KBM-7 (cell line): Measurements from ENCODE around the gene AGMO.
"Not testable (repeated sequence)": the region's sequence is repeated elsewhere in the genome, so short reads cannot be mapped to it uniquely, and the experiment has no call there.

Experiments used
- DNase-seq: peaks from one replicate; pipeline ENCODE4 v3.0.0-alpha.2; 2015
- in situ Hi-C: fragments of 300-500 bp; cut with MboI; formaldehyde crosslinking; loops from 2 replicates; pipeline ENCODE4 v1.14.3; 2020; ENCODE audit warnings: low sequenced_read_pairs, low pct_unique_long_range_greater_than_20kb, mixed read lengths

The AGMO gene

DNA sequence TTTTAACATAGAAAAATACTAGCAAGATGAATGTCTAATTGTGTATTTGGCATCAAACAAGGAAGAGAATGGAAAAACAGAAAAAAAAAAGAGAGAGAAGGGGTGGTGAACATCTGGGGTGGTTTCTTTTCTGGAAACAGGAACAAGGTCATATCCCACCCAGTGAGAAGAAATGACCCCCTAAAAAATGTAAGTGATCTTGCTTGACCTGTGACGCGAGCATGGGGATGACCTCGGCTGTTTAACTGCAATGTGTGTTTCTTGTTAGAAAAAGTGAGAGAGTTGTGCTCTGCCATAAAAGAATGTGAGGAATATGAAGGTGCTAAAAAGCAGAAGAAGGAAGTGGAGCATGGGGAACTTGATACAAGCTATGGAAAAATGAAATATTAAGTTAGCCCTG is 258.5 kb downstream of the AGMO start:
- in situ Hi-C loops = no loop called here
- DNase-seq = peak; percentile 4

DNA sequence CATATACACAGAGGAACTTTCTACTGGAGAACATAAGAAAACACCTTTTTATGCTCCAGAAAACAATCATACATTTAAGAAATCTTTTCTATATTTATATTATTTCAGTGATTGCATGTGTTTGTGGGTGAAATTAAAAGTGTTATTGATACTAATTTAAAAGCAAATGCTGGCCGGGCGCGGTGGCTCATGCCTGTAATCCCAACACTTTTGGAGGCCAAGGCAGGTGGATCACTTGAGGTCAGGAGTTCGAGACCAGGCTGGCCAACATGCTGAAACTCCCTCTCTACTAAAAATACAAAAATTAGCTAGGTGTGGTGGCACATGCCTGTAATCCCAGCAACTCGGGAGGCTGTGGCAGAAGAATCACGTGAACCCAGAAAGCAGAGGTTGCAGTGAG is 260.8 kb downstream of the AGMO start:
- DNase-seq, in situ Hi-C loops: not testable (repeated sequence)

DNA sequence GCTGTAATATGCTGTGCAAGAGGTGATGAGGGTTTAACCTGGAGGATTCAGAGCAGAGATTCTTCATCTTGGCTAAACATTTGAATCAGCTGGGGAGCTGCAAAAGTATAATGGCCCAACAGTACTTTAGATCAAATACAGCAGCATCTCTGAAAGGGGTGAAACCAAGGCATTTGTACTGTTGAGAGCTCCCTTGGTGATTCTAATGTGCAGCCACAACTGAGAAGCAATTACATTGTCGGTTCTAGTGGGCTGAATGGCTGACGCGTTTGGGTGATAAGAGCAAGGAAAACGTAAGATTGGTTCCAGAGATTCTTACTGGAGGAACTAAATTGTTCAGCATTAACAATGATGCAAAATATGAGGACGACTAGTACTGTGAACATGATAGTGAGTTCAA is 269.7 kb downstream of the AGMO start:
- DNase-seq = no peak
- in situ Hi-C loops = no loop called here

DNA sequence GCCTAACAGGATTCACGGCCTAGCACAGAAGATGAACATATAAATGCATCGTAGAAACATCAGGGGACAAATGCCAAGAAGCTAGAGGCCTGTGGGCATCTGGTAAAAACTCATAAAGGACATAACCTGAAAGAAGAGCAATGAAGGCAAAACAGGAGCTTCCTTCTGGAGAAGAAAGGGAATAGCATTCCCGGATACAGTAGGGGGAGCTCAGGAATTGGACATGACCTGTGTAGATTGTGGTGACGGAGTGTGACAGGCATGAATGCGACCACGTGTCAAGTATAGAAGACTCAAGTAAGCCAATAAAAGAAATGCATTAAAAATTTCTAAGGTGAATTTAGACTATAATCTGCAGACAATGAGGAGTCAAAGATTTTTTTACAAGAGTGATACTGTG is 270.1 kb downstream of the AGMO start:
- DNase-seq = no peak
- in situ Hi-C loops = no loop called here

DNA sequence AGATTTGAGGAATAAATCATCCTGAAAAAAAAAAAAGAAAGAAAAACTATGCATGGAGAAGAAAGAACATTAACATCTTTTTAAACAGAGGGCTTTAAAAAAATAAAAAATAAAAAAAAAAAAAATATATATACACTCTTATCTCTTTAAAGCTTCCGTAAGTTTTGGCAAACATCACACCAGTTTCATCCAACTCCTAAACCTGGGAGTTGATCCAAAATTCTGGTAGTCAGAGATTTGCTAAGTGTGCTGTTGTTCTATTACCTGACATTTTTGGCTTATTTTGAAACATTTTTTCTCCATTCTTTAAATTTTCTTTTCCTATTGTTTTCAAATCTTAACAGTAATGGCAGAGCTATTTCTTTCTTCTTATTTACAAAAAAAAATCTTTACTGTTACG is 273.1 kb downstream of the AGMO start:
- in situ Hi-C loops = no loop called here
- no peak for DNase-seq

DNA sequence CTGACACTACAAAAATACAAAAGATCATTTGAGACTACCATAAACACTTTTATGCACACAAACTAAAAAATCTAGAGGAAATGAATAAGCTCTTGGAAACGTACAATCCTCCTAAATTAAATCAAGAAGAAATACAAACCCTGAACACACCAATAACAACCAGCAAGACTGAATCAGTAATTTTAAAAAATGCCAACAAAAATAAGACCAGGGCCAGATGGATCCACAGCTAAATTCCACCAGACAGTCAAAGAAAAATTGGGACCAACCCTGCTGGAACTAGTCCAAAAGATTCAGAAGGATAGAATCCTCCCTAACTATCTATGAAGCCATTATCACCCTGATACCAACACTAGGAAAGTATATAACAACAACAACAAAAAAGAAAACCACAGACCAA is 277.4 kb downstream of the AGMO start:
- no peak for DNase-seq
- in situ Hi-C loops = no loop called here

DNA sequence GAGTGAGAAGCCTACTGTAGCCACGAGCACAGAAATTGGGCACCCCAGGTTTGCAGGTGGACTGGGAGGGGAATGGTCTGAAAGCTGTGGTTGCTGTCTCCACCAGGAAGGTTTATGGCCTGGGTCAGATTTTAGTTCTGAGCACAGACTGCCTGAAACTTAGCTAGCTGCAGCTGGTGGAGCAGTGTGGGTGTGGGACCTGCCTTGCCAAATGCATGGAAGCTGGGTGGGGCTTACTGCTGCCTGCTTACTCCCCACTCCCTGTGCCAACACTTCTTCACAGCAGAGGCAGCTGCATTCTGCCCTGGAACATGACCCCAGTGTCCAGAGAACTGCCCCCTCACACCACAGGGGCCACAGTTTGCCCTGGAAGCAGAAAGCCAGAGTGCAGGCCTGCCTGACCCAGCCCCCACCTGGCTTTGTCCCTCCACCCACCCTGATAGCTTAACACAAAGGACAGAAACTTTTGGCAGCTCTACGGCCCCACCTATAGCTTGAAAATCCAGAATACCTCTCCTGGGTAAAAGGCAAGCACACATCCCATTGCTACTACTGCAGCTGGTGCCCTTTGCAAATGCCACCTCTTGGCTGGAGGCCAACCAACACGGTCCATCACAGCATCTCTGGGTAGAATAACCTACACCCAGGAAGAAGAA is 281.6 kb downstream of the AGMO start:
- in situ Hi-C loops = no loop called here
- no peak for DNase-seq

DNA sequence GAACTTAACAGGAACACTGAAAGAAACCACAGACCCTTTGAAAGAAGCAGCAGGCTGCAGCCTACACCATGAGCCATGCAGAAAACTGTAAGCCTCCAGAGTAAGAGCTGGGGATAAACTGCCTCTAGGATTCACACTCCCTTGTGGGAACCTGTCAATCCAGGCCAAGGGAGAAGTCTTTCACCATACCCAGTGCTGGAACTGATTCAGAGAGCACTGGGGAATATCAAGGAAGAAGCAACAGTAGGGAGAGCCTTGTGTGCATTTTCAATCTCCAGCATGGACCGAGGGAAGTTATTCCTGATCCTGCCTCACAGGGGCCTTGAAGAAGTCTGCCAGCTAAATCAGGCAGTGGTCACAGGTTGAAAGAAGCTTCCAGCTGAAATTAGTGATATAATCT is 282.2 kb downstream of the AGMO start:
- DNase-seq = no peak
- in situ Hi-C loops = no loop called here

DNA sequence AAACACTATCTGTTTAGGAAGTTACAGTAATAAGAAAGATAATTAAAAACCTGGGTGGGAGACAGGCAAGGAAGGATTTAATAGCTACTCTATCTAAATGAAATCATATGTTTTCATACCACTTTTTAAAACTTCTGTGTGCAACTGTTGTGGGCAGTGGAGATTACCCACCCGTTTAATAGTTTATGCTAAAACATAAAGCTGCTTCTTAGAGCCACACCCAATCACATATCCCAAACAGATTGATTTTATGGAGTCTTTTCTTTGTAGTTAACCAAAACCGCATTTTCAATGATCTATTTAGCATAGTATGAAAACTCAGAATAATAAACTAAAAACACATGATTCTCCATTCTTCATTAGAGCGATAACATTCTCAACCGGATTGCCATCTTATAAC is 304.1 kb downstream of the AGMO start:
- DNase-seq = no peak
- in situ Hi-C loops = no loop called here

DNA sequence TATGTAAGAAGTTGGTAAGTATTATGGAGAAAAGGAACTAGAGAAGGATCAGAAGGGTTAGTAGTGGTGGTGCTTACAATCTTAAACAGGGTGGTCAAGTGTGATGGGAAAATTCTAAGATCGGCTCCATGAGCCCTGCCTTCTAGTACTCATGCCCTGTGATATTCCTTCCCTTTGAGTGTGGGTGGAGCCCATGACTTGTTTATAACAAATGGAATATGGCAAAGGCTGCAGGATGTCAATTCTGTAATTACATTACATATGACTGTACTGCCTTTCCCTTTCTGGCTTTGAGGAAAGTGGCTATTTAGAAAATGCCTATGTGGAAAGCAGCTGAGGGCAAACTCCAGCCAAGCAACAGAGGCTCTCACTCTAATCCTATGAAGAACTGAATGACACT is 309.6 kb downstream of the AGMO start:
- DNase-seq = no peak
- in situ Hi-C loops = no loop called here

DNA sequence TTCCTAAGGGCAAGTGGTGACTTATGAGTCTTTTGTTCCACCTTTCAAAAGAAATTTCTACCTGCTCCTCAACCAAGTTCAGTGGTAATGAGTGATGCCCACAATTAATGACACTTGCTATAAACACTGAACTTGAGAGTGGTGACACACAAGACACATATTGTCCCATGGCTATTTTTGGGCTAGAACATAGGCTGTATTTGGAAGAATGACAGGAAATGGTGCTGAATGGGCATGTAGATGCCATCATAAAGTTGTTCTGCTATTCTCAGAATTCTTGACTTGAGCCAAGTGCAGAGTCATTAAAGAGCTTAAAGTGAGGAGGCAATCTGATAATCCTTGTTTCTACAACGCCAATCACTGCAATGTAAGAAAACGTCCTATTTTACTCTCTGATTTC is 313.3 kb downstream of the AGMO start:
- in situ Hi-C loops = no loop called here
- peak; percentile 15 for DNase-seq

DNA sequence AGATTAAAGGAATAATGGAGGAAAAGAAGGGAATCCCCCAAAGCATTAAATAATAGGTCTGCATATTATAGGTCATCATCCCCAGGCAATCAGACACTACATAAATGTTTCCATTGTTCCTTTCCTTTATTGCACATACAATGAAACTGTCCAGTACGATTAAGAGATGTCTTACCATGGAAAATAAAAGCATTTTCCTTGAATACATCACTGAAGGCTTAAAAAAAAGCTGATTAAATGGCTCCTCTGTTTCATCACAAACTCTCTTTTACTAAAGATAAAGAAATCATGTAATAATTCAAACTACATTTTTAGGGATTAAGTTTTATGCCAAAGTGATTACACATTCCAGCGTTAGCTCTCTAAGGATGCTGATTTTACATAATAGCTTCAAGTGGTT is 316.0 kb downstream of the AGMO start:
- in situ Hi-C loops = no loop called here
- DNase-seq = no peak

DNA sequence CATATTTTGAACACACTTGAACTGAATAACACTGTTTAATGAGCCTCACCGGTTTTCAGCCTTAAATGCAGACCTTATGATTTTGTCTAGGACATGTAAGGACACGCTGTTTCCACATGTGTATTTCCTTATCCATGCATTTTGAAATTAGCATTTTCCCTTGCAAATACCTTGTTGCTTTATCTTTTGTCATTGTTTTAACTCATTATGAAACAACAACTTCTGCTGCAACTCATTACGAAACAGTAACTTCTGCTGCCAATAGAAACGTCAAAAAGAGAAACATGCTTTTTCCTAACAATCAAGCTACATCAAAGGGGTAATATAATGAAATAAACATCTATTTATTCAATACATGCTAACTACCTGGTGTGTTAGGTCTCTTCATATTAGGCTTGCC is 322.0 kb downstream of the AGMO start:
- DNase-seq = no peak
- in situ Hi-C loops = no loop called here

DNA sequence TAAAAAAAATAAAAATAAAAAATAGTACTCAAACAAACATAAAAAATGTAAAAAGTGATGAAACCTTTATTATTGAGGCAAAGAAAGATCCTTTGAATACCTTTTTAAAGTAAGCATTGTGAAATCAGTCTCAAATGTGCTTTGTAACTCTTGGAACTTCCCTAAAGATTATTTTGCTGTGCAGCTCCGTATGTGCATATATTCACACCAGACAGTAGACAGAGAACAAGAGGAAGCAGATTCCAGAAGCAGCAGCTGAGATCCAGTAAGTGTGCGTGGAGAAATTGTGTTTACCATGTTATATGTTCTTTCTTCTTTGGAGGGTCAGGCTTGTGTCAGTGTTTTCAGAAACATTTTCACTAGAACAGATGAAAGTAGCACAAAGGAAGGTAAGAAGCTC is 324.9 kb downstream of the AGMO start:
- DNase-seq = peak; percentile 62
- in situ Hi-C loops = no loop called here

DNA sequence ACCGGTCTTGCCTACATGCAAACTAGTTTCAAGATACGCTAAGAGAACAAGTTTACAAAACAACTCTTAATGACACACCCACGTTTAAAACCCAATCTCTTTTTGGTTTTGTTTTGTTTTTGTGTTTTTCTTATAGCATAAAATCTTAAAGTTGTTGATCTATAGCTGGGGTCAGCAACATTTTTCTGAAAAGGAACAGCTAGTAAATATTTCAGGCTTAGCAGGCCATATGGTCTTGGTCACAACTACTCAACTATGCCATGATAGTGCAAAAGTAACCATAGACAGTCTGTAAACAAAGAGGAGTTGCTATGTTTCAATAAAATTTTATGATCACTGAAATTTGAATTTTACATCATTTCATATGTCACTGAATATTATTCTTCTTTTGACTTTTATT is 327.4 kb downstream of the AGMO start:
- in situ Hi-C loops = no loop called here
- no peak for DNase-seq

DNA sequence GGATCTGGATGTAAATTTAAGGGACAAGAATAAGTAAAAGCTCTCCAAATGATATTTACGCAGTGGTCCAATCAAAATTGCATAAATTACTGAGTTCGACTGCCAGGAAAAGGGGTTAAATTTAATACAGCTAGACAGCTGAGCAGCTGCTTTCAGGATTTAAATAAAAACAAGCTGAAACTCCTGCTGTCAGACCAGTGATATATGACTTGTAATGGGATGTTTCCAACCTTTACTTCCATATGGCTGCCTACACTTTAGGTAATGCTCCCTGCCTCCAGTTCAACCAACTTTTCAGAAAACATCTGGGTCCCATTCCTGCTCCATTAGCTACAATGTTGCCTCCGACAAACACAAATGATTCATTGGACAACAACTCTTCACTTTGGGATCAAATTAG is 333.0 kb downstream of the AGMO start:
- no peak for DNase-seq
- in situ Hi-C loops = no loop called here

DNA sequence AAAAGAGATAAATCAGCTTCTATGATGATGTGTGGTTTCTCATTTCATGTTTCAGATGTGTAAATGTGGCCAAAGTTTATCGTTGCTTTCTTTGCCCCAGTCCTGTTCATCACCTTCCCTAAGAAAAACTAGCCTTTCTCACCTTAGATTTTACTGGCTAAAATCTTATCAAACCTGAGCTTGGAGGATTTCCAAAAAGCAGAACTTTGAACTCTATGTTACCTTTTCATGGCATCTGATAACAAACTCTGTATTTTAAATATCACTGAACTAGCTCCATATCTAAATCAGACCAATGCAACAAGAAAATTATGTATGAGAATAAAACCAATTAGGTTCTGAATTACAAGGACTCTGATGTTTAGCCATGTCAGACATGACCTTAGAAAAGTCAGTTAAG is 335.8 kb downstream of the AGMO start:
- no peak for DNase-seq
- in situ Hi-C loops = no loop called here

DNA sequence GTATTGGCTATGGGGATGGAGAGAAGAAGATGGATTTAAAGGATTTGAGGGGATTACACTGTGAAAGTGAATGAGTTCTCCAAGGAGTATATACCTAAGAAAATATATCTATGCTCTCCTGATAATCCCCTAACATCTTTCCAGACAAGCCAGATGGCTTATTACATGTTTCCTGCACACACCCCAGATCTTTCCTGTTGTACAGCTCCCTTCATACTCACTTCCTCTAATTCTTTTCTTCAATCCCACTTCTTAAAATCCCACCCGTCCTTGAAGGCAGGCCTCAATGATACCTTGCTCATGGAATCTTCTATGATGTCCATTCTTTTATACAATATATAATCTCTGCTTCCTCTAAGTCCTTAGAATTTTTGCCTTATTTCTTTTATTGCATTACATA is 342.1 kb downstream of the AGMO start:
- DNase-seq = peak; percentile 71
- in situ Hi-C loops = no loop called here

DNA sequence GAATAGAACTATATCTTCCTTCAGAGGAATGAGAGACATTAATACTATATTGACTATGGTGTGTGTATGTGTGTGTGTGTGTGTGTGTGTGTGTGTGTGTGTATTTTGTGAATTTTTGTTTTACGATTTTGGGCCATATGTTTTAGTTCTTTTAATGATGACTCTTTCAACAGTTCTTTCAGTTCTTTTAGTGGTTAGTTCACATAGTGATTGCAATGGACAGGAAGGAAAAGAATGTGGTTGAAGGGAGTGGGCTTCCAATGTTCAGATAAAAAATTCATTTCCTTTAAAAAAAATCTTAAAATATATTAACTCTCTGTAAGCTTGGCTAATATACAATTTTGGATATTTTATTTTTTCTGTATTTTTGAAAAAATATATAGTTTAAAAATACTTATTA is 343.6 kb downstream of the AGMO start:
- peak; percentile 64 for DNase-seq
- in situ Hi-C loops = no loop called here

DNA sequence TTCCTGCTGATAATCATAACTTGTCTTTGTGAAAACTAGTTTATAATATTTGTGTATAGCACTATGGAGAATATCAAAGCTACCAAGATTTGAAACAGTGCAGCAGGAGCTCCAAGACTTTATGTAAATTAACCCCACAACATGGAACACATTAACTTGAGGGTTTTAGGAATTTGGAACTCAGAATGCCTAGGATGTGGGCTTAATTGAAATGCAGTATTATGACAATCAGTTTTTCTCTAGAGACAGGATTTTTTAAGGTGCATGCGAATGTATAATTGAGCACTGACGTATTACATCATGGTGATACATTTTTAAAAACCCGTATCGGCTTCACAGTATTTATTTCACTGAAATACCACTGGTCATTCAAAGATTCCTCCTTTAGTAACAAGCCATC is 346.2 kb downstream of the AGMO start:
- in situ Hi-C loops = no loop called here
- no peak for DNase-seq

DNA sequence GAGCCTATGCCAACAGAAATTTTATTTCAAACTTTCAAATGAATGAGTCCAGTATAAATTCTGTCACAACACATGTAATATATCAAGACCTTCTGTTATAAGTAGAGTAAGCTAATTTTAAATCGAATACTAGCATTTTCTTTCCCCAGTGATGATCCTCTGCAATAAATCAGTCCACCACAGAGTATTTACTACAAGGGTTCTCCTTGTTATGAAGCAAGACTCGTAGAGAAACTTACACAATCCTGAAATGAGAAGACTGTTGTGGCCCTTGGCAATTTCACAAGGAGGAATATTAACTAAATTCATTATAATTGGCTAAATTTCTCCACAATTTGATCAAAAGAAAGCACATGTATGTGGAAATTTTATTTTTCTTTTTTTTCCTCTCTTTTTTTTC is 346.8 kb downstream of the AGMO start:
- in situ Hi-C loops = no loop called here
- no peak for DNase-seq

DNA sequence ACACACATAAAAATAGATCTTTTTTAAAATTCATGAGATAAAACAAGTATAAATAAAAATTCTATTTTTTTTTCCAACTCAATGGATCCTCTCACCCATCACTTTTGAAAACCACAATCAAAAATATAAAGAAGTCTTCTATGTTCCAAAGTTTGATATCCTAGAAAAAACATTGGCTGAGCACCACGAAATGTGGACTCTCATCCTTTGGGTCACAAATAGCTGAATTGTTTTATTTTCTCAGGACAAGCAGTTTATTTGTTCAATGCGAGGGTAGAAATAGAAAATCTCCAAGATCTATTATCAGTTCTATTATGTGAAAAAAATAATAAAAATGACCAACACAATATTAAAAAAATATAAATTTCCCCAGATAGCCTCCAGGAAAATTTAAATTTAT is 348.7 kb downstream of the AGMO start:
- in situ Hi-C loops = no loop called here
- DNase-seq = no peak
